Eye (tissue), 1 donor: Measurements from ENCODE around the gene CABLES2.

Experiments
- DNase-seq: peaks from one replicate; pipeline ENCODE4 v3.0.0-alpha.2; 2015

The CABLES2 gene, protein sequence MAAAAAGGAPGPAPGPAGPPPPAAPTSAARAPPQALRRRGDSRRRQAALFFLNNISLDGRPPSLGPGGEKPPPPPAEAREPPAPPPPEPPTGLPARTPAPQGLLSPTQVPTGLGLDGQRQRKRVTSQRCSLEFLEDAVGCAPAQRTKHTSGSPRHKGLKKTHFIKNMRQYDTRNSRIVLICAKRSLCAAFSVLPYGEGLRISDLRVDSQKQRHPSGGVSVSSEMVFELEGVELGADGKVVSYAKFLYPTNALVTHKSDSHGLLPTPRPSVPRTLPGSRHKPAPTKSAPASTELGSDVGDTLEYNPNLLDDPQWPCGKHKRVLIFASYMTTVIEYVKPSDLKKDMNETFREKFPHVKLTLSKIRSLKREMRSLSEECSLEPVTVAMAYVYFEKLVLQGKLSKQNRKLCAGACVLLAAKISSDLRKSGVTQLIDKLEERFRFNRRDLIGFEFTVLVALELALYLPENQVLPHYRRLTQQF

DNA sequence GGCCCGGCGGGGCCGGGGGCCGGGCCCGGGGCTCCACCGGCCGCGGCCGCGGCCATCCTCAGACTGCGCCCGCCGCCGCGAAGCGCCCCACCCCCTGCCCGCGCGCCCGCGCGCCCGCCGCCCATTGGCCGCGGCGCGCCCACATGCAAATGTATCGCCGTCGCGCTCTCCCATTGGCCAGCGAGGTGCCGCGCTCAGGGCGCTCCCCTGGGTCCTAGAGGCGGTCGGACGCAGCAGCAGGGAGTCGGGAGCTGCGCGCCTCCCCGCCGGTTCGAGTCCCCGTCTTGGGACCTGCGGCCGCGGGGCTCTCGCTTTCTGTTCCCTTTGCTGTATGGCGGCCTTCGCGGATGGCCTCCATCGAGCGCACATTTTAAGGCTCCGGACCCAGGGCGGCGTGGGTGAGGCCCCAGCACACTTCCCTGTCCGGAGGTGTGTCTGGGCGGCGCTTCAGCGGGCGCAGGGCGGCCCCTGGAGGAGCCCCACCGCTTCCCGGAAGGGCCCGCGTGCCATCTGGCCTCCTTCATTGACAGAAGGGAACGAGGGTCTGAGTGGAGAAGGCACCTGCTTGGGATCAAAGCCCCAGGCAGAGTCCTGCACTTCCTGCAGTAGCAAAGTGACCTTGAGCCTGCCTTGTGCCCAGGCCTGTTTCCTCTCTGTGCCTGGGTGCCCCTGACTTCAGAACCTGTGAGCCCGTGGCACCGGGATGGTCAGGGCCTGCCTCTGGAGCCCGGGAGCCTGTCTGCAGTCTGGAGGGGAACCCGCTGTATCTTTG, at the start of gene CABLES2:
CABLES2 (minus strand) TSS at position 65 of the 772 bp plus-strand sequence; CDS start at position 56, 9 bp downstream.
- peak; percentile 96 for DNase-seq

DNA sequence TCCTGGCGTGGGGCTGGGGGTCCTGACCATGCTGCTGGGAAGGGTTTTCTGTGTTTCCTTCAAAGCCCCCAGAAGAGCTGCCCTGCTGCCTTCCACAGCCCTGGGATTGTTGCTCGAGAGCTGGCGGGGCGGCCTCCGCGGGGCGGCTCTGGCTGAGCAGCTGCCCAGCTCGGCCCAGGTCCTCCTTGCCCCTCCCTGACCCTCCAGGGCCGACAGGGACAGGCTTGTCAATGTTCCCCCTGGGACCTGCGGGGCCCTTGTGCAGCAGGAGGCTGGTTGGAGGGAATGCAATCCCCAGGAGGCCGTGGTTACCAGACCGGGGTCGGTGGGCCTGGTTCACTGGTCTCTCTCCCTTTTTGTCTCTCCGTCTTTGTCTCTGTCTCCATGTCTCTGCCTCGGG, 48.8 kb upstream of the CABLES2 start:
- no peak for DNase-seq

DNA sequence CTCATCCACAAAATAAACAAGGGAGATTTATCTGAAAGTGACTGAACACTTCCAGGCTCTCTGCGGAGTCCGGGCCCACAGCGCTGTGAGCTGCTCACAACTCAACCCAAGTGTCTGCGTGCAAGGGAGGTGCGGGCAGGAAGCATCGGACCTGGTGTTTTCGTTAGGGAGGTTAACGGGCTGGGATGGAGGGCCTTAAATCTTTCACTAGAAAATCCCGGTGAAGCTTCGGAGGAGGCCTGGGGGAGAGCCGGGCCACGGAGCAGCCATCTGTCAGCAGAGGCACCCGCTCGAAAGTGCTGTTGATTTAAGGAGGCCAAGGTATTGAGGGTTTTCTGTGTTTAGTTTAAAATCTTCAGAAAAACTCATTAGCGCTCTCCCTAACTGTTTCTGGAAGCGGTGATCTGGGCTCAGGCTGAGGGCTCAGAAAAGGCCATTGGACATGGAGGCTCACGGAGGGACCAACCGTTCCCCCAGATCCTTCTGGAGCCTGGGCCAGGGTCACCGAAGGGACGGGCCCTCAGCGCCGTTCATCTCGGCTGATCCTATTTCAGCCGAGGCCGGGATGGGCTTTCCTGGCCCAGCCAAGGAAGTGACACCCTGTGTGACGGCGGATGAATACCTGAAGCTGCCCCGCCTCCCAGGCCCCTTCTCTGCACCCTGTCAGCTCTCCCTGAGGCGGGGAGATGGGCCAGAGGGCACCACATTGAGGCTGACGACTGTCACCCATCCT, 48.0 kb upstream of the CABLES2 start:
- DNase-seq = peak; percentile 53

DNA sequence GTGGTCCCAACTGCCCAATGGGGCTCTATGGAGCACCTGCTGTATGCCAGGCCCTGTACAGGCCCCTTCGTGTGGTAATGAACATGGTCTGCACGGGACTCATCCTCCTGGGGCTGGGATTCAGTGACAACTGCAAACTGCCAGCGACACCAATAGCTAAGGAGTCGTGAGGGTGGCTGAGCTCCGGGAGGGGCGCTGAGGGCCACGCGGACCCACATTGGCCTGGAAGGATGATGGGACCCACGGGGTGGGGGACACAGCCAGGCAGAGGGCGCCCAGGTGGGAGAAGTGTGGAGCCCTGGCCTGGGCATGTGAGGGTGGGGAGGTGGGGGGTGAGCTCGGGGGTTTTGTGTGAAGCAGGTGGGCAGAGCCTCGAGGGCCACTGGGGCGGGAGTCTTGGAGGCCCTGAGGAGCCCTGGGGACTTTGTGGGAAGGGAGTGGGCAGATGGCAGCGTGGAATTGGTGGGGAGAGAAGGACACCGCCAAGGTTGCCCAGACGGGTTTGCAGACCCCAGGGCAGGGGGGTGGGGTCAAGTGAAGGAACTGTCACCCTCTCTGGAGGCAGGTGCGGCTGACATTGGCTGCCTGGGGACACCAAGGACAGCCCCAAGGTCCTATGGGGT, 46.2 kb upstream of the CABLES2 start:
- DNase-seq = no peak

DNA sequence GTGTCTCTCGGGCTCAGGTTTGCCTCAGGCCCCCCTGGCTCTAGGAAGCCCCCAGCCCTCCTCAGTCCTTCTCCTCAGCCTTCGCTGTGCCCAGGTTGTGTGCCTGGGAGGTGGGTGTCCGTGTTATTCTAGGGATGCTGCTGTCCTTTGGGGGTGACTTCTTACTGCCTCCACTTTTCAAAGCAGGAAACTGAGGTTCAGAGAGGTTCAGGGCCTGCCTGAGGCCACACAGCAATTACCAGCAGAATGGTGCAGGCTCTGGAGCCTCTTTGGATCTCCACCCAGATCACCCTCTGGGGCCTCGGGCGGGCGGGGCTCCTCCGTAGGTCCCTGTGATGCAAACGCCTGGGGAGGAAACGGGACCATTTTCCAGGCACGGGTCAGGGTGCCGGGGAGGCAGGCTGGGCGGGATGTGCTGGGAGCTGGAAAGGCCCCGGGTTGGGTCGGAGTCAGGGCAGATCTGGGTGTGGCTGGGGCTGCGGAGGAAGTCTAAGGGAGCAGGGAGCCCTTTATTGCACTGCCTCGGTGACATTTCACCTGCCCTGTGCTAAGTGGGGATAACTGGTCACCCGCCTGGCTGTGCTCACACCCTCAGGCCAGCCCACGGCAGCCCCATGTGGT, 45.5 kb upstream of the CABLES2 start:
- DNase-seq = no peak

DNA sequence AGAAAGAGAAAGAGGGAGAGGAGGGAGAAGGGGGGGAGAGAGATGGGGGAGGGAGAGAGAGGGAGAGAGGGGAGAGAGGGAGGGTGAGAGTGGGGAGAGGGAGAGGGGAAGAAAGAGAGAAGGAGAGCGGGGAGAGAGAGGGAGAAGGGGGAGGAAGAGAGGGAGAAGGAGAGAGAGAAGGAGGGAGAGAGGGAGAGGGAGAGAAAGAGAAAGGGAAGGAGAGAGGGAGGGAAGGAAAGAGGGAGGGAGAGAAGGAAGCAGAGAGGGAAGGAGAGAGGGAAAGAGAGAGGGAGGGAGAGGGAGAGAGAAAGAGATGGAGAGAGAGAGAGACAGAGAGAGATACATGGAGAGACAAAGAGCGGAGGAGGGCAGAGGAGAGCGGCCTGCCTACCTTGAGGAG, 44.9 kb upstream of the CABLES2 start:
- DNase-seq = no peak

DNA sequence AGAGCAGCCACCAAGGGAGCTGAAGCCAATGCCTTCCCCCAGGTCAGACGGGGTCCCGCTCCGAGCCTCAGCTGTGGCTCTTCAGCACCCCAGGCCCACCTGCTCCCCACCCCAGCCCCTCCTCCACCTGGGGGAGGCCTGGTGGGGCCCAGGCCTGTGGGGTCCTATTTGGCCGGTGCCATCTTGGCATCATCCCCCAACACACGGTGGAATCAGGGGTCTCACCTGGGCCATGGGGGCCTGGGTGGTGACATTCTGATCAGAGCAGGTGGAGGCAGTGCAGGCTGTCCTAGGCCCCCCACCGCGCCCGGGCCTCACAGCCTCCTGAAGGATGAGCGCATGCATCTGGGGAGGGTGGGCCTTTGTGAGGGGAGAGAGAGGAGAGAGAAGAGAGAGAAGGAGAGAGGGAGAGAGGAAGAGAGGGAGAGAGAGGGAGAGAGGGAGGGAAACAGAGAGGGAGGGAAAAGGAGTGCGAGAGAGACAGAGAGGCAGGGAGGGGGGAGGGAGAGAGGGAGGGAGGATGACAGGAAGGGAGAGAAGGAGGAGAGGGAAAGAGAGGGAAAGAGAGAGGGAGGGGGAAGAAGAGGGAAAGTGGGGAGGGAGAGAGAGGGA, 44.2 kb upstream of the CABLES2 start:
- no peak for DNase-seq

DNA sequence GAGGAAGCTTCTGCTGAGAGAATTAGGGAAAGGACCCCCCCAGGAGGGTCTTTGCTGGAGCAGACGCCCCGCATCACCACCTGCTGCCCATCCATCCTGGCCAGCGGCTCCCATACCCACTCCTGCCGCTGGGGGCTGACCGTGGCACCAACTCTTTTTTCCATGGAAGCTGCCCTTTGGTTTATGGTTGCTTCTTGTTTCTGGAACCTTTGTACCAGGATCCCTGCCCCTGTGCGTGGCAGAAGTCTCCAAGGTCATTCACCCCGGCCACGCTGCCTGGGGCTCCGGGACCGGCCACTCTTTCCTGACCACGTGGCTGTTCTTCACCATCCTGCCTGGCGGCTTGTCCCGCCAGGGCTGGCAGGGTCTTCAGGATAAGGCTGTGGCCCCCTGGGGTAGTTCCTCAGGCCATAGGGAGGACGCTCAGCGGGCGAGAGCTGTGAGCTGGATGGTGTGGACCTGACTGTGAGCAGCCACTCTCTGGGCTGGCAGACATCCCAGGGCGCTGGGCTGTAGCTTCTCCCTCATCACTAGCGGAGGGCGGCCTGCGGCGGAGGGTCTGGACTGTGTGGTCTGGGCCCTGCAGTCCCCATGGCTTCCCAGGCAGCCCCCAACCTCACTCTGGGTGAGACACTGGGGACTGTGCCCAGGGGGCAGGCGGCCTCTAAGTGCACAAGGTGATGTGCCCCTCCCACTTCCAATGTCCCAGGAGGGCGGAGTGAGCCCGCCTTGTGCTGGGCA, 43.0 kb upstream of the CABLES2 start:
- DNase-seq = no peak

DNA sequence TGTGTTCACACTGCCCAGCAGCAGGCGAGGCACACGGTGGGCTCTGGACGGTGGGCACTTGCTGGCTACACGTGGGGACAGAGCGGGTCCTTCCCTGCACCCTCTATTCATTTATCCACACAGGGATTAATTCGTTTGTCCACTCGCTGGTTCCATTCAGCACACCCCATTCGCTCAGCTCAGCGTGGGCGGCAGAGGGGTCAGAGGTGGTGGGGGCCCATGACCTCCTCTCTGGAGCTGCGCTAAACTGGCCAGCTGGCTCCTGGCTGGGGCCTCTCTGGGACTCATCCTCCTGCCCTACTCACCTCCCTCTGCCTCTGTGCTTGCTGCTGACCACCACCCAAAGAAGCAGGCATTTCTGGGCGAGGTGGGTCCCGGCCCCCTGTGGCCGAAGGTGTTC, 41.7 kb upstream of the CABLES2 start:
- DNase-seq = no peak

DNA sequence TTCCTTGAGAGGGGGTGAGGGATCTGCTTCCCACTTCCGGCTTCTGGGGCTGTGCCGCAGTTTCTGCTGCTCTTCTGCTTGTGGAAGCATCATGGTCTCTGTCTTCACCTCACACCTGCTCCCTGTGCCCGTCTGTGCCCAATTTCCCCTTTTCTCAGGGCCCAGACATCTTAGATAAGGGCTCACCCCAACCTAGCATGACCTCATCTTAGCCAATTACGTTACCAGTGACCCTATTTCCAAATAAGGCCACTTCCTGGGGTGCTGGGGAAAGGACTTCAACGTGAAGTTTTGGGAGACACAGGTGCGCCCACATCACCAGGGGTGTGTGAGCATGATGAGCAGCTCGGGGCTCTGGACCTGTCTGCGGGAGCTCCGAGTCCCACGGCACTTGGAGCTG, 41.0 kb upstream of the CABLES2 start:
- no peak for DNase-seq

DNA sequence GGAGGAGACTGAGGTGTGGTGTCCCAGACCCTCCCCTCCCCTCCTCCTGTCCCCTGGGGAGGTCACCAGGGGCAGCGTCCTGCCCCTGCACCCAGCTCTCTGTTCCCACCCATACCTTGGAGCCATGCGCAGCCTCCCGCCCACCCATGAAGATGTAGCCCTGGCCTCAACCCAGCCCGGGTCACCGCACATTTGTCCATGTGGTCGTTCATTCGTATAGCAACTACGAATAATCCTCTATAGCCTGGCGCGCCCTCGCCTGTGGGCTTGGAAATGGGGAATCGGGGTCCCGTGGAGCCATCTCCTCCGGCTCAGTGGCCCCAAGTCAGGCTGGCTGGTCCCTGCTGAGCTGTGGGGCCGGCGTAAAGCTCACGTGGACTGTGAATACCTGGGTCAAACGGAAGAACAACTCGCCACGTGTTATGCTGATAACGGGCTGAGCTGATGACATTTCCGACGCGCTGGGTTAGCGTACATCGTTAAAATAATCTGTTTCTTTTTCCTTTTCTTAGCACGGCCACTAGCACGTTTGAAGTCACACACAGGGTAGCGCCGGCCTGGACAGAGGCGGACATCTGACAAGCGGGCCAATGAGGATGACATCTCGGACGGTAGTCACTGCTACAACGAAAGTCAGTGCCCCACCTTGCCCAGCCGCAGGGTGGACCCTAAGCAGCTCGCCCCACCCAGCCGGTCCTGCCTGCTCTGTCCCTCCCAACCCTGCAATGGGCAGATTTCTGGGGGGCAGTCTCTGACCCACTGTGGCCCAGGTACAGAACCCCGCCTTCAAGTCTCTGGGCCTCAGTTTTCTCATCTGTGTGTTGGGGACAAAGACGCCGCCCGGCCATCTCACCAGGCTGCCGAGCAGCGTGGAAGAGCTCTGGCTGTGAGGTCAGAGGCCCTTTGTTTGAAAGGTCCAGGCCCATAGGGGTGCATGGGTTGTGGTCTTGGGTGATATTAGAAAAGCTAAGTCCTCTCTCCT, 40.1 kb upstream of the CABLES2 start:
- DNase-seq = peak; percentile 68

DNA sequence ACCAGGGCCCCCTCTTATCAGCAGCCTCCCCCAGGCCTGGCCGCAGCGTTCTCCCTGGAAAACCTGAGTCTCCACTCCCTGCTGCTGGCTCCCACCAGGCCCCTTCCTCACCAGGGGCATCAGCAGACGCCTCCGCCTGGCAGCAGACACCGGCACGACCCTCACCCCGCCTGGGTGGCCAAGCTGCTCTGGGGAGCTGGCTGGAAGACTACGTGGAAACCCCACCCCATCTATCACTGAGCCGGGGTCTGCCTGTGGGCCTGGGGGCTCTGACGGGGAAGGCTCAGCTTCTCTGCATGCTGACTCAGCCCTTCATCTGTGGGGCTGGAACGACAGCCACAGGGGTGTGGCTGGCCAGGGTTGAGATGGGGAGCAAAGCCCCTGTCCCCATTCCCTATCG, 39.4 kb upstream of the CABLES2 start:
- DNase-seq = no peak

DNA sequence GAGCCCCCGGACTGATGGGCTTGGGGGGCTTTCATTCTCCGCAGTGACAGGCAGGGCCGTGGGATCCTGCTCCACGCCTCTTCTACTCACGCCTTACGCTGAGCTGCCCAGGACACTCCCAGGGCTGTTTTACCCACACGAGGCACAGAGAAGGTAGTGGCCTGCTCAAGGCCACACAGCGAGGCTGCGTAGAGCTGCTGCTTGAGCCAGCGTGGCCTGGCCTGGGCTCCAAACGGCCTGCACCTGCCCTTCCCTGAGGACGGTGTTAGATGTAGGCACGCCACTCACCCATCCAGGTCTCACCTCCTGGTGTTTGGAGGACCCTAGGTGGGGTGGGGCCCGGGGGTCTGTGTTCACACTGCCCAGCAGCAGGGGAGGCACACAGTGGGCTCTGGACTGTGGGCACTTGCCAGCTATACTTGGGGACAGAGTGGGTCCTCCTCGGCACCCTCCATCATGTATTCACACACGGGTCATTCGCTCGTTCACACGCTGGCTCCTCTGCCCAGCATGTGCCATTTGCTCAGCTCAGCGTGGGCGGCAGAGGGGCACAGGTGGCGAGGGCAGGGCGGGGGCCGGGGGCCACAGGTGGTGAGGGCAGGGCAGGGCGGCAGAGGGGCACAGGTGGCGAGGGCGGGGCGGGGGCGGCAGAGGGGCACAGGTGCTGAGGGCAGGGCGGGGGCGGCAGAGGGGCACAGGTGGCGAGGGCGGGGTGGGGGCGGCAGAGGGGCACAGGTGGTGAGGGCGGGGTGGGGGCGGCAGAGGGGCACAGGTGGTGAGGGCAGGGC, 38.7 kb upstream of the CABLES2 start:
- no peak for DNase-seq

DNA sequence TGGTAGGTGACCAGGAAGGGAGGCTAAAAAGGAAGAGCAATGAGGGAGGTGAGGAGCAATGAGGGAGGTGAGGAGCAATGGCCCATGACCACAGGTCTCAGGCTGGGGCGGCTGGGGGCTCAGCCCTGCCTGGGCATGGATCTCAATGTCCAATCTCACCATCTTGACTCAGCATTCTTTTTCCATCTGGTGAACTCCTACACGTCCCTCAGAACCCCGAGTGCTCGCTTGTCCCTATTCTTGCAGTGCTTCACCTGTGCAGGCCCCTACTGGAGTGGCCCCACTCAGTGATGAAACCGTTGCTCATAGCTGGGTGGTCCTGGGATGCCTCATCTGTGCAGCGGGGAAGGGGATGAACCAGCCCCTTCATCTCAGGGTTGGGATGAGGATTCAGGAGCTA, 37.2 kb upstream of the CABLES2 start:
- no peak for DNase-seq

DNA sequence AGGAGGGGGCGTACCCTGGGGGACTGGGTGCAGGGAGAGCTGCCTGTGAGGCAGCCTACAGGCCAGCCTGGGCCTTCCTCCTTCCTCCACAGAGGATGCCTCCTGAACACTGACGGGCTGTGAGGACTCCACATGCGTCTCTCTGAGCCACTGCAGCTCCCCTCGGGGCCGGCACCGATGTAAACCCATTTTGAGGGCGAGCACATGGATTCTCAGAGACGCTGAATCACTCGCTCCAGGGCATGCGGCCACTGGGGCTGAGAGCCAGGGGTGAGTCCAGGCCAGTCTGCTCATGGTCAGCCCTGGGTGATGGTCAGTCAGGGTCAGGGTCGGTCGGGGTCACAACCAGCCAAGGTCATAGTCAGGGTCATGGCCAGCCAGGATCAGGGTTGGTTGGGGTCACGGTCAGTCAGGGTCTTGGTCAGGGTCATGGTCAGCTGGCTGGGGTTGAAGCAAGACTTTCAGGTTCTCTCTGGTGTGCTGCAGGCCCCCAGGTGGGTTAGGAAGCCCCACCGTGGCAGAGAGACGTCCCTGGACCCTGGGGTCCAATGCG, 35.0 kb upstream of the CABLES2 start:
- no peak for DNase-seq

DNA sequence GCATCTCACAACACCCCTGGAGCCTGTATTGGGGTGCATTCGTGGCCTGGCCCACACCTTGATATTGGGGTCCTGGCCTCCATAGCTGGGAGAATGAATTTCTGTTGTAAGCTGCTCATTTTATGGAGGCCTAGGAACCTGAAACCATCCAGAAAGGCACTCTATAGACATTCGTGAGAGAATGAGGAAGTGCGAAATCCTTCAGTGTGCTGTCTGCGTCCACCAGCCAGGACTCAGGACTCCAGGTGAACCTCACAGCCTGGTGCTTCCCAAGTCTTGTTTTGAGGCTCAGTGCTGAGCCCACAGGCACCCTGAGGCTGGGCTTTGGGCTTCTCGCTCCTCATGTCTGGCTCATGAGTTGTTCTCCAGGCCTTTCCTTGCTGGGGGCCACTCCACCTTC, 32.1 kb upstream of the CABLES2 start:
- DNase-seq = no peak

DNA sequence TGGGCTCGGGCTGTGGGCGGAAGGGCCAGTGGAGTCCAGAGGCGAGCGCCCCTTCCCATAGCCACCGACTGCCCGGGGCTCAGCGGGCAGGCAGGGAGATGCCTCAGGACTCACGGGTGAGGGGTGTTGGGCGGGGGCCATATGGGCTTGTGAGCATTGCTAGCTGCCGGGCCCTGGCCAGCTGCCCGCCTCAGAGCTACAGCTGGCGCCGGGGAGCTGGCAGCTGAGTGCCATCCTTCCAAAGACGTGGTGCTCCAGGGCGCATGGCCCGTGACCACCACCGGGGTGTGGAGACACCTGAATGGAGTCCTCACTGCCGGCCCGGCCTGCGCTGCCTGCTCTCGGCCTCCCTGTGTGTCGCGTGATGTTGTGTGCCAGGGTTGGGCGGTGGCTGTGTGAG, 30.8 kb upstream of the CABLES2 start:
- no peak for DNase-seq

DNA sequence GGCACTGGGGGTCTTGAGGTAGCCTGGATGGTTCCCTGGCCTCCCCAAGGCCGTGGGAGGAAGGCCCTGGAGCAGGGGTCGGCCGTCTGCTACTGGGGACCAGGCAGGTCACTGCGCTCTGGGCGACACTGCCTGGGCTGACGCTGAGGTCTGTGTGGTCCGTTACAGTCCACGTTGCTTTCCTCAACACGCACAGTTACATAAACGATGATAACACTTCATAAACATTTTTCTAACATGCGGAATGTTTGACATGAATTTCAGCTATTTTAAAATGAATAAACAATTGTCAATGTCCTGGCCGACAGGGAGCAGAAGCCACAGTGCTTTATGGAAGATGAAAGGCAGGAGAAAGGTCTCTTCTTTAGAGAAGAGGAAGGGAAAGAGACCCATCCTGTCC, 30.4 kb upstream of the CABLES2 start:
- DNase-seq = no peak

DNA sequence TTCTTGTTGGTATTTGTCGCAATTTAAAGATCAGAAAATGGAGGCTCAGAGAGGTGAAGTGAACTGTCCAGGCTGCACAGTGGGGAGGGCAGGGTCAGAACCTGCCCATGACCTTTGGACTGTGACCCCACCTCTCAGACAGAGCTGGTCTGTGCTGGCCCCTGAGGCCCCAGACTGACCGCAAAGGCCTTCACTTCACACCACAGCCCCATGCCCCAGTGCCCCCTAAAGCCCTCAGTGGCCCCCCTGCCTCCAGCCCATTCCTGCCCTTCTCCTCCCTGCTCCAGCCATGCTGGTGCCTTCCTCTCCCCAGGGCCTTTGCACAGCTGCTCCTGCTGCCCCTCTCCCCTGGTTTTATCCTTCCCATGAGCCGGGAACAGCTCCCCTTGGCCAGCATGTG, 29.6 kb upstream of the CABLES2 start:
- no peak for DNase-seq
